GM12878 (cell line): ENCODE results near the gene SNRNP200. TPM values are rescaled to one million over a fixed set of nuclear protein-coding genes. Genes with fewer than 3 reads are reported as not detected.
A peak's percentile ranks its signal among the peaks of the same experiment; 100 is the strongest.

Experiments used
- ATAC-seq: fragments of 200-7000 bp; cut with Tn5 transposase; 3 replicates; pipeline ENCODE4 v1.9.1; 2020; ENCODE audit warnings: mild to moderate bottlenecking, moderate library complexity
- BruUV-seq: library from RNA; stranded (reverse); fragments of 400-500 nt; replicated peaks from 2 replicates; lab custom pipeline; 2021; lab: Mats Ljungman, UMichigan
- CTCF ChIA-PET: fragments of 300-600 bp; sonication (Branson Sonifier 250); formaldehyde crosslinking; extraction: SDS; loops from one replicate; lab custom pipeline; 2021; ENCODE audit warnings: inconsistent platforms; lab: Yijun Ruan, JAX
- POLR2A ChIA-PET: fragments of 350-600 bp; formaldehyde crosslinking; extraction: SDS; loops from one replicate; lab custom pipeline; 2021; ENCODE audit warnings: inconsistent platforms; lab: Charles Lee
- RAD21 ChIA-PET: fragments of 300-600 bp; sonication (Branson Sonifier 250); formaldehyde crosslinking; loops from one replicate; lab custom pipeline; 2023; ENCODE audit warnings: antibody characterized with exemption; ENCODE audit not compliant: unreplicated experiment; lab: Charles Lee
- SMC1A ChIA-PET: fragments of 300-600 bp; sonication (Branson Sonifier 250); formaldehyde crosslinking; loops from one replicate; lab custom pipeline; 2023; ENCODE audit not compliant: unreplicated experiment, uncharacterized antibody; lab: Charles Lee
- DNase-seq: peaks from one replicate; pipeline ENCODE4 v3.0.0-alpha.2; 2011; ENCODE audit warnings: low read depth, low spot score
- FAIRE-seq: peaks from 3 replicates; lab custom pipeline; 2011; peaks lifted over from hg19 to GRCh38; lab: Jason Lieb, UNC
- H2AFZ ChIP-seq: 2 replicates; pipeline ENCODE4 v1.6.0; 2011; ENCODE audit warnings: low read depth, low read length, control low read depth; ENCODE audit not compliant: control insufficient read depth
- H3K27ac ChIP-seq: 2 replicates; pipeline ENCODE4 v1.5.1; 2011; ENCODE audit warnings: control low read depth; ENCODE audit not compliant: control insufficient read depth, insufficient read depth
- H3K27me3 ChIP-seq, 2 experiments: replicated peaks in 1 of 2; 2 replicates each; pipeline versions ENCODE4 v1.6.0 to v1.6.1; 2011; ENCODE audit warnings: low read length in 1 of 2; ENCODE audit not compliant: control insufficient read depth in 2 of 2, insufficient read depth in 2 of 2
- H3K36me3 ChIP-seq, 2 experiments: 2 replicates each; pipeline ENCODE4 v1.5.1; 2011; ENCODE audit warnings: low read length in 1 of 2; ENCODE audit not compliant: control insufficient read depth in 2 of 2, insufficient read depth in 2 of 2
- H3K4me1 ChIP-seq: 2 replicates; pipeline ENCODE4 v1.6.1; 2011; ENCODE audit warnings: mild to moderate bottlenecking, low read length, moderate library complexity, mixed read lengths; ENCODE audit not compliant: control insufficient read depth, insufficient read depth
- H3K4me2 ChIP-seq: 2 replicates; pipeline ENCODE4 v1.6.0; 2011; ENCODE audit warnings: control low read depth; ENCODE audit not compliant: control insufficient read depth, insufficient read depth
- H3K4me3 ChIP-seq: fragments of 200-600 bp; sonication (generic); 2 replicates; pipeline ENCODE4 v1.5.1; 2016
- H3K79me2 ChIP-seq: 2 replicates; pipeline ENCODE4 v1.6.0; 2011; ENCODE audit warnings: low read length; ENCODE audit not compliant: control insufficient read depth, insufficient read depth
- H3K9ac ChIP-seq: 2 replicates; pipeline ENCODE4 v1.8.0; 2011; ENCODE audit warnings: low read length, control low read depth, mixed read lengths; ENCODE audit not compliant: control insufficient read depth, insufficient read depth
- H3K9me3 ChIP-seq: replicated peaks from 3 replicates; pipeline ENCODE4 v1.5.1; 2011; ENCODE audit warnings: mild to moderate bottlenecking, low read length; ENCODE audit not compliant: control insufficient read depth, insufficient read depth
- H4K20me1 ChIP-seq: 2 replicates; pipeline ENCODE4 v1.6.0; 2011; ENCODE audit not compliant: control insufficient read depth, insufficient read depth
- LARP7 ChIP-seq: fragments of 450-650 bp; IDR thresholded peaks from 2 replicates; pipeline ENCODE4 v1.6.1; 2017; ENCODE audit warnings: mild to moderate bottlenecking
- NR2C1 ChIP-seq: fragments of 450-650 bp; IDR thresholded peaks from 2 replicates; pipeline ENCODE4 v1.6.1; 2017; ENCODE audit warnings: antibody characterized with exemption, mild to moderate bottlenecking, moderate library complexity
- SMARCA5 ChIP-seq: fragments of 450-650 bp; IDR thresholded peaks from 2 replicates; pipeline ENCODE4 v1.6.1; 2017; ENCODE audit warnings: mild to moderate bottlenecking
- SP1 ChIP-seq: IDR thresholded peaks from one replicate; pipeline ENCODE4 v1.6.1; 2011; ENCODE audit warnings: low read depth, low read length
- WGBS: methylation state at CpG from one replicate; pipeline ENCODE4 v1.1.6; 2016; ENCODE audit warnings: low lambda C conversion rate; ENCODE audit not compliant: insufficient replicate concordance, insufficient coverage; ENCODE audit errors: missing lambda C conversion rate; 5-methylcytosine and 5-hydroxymethylcytosine counted together
- in situ Hi-C: fragments of 300-500 bp; cut with MboI; formaldehyde crosslinking; loops from 9 replicates; pipeline ENCODE4 v1.14.3; 2018; ENCODE audit warnings: mixed read lengths
- intact Hi-C: fragments of 100-400 bp; cut with micrococcal nuclease; formaldehyde crosslinking; loops from one replicate; pipeline ENCODE4 v1.14.2; 2022; ENCODE audit not compliant: unreplicated experiment
- polyA plus RNA-seq, 11 experiments: library from polyadenylated mRNA; depleted of rRNA in 4 of 11; unstranded in 6 of 11; stranded (reverse) in 5 of 11; fragments of >200 nt; fragmentation: Nextera tagmentation in 4 of 11; fragmentation: Illumina TruSeq in 1 of 11; extraction: Ambion mirVana in 4 of 11; extraction: Trizol in 1 of 11; gene quantifications; 1 replicate in 1 of 11; 2 replicates in 10 of 11; pipeline versions ENCODE4 v1.2.1 to v1.2.3, GENCODE V29; 2011 to 2016; ENCODE audit warnings: inconsistent platforms in 2 of 11, missing spikeins in 2 of 11, low read depth in 1 of 11
- total RNA-seq, 4 experiments: library from RNA; depleted of rRNA in 3 of 4; stranded (reverse); fragments of >200 nt in 3 of 4; fragmentation: Illumina TruSeq in 1 of 4; extraction: Trizol in 1 of 4; gene quantifications; 2 replicates each; pipeline versions ENCODE4 v1.2.1 to v1.2.3, GENCODE V29; 2013 to 2021

SNRNP200 gene
- total and polyA plus RNA-seq, 10 of the 15 experiments (the other 5 are each of a cell fraction or from before 2014, with no cell fraction given): 59.2 to 176 (median 106) TPM

- Histone ChIP-seq H3K36me3 (peaks cover 6 to 21% of the 10 kb centered on the region in 2 experiments), H3K27ac (peak overlapping the region; percentile 79), H3K9ac (peak overlapping the region; percentile 83), H2AFZ (peak overlapping the region; percentile 94), H3K79me2 (peaks cover 58% of the 10 kb centered on the region), H3K27me3 (no peaks in the 10 kb centered on the region), H3K9me3 (no peaks in the 10 kb centered on the region), H3K4me3 (peak overlapping the region; percentile 89), H3K4me2 (no peak overlapping the region; the same call in 1 of the 2 replicates), H4K20me1 (no peaks in the 10 kb centered on the region), H3K4me1 (peaks cover 22% of the 10 kb centered on the region)
- BruUV-seq: no TSS peak
- RAD21 ChIA-PET: interaction anchor here (1.0 to 2.0 kb wide), 7 partner anchors 31 to 243 kb away, joined by 5 to 13 read pairs (median 7); partner anchors contain the start of genes ASTL and STARD7
- intact Hi-C loops (loop anchor here (2.0 to 5.0 kb wide), 3 partner anchors 57 to 148 kb away; partner anchors contain the start of genes ADRA2B and ASTL), in situ Hi-C loops (loop anchor here (25.0 kb wide), 1 partner anchor 253 kb away; no protein-coding TSS in a partner anchor)
- SMC1A ChIA-PET: interaction anchor here (0.6 to 3.3 kb wide), 5 partner anchors 25 to 273 kb away, joined by 3 to 19 read pairs (median 7); no protein-coding TSS in a partner anchor
- no peak for FAIRE-seq
- no peak for DNase-seq
- 1% methylated on average over 32 of the region's 49 CpGs for whole genome bisulfite sequencing
- POLR2A ChIA-PET: interaction anchor here (1.0 kb wide), 3 partner anchors 20 to 80 kb away, joined by 3 to 6 read pairs (median 4); no protein-coding TSS in a partner anchor
- TF ChIP-seq SP1 (peak; percentile 43), SMARCA5 (0 out of 2 replicates have a peak, but pooled peaks have one; percentile 10), NR2C1 (no peak), LARP7 (no peak)
- TF ChIP-seq, all 136 proteins: peak for 2
- peak; percentile 19 for ATAC-seq
- CTCF ChIA-PET: interaction anchor here (0.7 to 7.5 kb wide), 11 partner anchors 9 to 273 kb away, joined by 3 to 90 read pairs (median 6); partner anchors contain the start of gene STARD7
Measured at GRCh38 chr2:96265349-96265839, 40.0 kb downstream of the SNRNP200 start.
